ENCODE data around the gene CYP1A2. TPM values are rescaled to one million over a fixed set of nuclear protein-coding genes. Genes with fewer than 3 reads are reported as not detected.

Gene CYP1A2
- total RNA-seq, 1 experiment from 2014 or later = not detected

DNA sequence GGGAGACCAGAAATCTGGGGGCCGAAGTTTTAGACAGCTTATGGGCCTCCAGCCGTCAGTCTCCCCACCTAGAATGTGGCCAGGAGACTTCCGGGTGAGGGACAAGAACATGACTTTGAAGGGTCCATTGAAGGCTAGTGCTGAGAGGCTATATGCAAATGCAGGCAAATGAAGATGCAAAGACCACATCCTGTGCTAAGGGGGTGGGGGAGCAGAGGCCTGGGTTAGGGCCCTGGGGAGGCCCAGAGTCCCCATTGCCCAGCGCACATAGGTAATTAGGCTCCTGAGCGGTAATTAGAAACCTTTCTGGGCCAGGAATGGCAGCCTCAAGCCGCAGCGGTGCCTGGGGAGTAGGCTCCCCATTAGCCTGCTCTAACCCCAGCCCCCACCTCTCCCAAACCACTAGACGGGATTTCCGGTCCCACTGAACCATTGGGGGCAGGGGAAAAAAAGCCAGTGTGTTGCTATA is 40.1 kb downstream of the CYP1A2 start:
- DNase-seq (ENCODE audit: low read depth) = no peak

DNA sequence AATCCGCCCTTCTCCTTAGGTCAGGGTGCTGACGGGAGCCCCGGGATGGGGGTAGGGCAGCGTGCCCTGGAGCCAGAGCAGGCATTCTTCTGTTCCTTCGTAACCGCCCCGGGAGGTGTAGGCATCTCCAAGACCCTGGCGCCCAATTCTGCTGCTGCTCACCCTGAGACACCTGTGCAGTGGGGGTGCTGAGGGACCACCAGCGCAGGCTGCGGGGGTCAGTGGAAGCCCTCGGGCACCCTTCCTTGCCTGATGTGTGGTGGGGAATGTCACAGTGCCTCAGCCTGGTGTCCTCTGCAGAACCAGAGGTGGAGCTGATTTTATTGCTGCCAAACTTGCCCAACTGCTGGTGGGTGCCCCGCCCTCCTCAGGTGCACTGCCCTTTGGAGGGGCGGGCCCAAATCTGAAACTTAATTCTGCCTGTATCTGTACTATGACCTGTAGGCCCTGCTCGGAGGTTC is 40.6 kb downstream of the CYP1A2 start:
- DNase-seq (ENCODE audit: low read depth) = no peak

GRCh38 chr15:74789741-74790079 is 41.1 kb downstream of the CYP1A2 start:
- no peak for DNase-seq (ENCODE audit: low read depth)

DNA sequence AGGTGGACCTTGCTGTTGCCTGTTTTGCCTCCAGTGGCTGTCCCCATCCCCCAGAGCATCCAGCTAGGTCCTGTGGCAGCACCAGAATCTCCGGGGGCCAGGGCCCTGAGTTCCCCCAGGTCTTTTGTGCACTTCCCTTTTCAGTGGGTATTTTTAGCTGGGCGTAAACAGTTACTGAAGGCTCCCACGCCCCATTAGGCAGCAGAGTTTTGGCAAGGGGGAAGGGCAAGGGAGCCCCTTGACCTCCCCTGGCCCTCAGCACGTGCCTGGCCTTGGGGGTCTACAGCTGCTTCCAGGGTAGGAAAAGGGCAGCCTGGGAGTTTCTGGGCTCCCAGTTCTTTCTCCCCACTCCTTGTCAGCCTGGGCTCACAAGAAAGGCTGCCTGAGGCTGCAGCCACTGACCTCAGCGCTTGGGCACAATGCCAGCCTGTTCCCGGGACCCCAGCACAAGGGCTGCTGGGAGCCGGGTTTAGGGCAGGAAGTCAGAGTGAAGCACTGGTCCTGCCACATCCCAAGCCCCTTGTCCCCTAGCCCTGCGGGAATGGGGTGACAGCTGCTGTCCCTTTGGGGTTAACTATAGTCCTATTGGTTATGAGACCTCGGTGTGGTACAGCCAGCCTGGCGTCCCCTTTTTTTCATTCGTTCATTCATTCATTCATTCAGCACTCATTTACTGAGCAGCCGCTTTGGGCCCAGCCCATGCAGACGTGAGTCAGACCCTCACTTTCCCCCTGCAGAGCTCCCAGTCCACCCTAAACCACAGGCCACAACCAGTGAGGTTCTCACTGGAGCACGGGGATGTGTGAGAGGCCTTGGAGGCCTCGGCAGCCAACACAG is 41.7 kb downstream of the CYP1A2 start:
- peak; percentile 93 for DNase-seq (ENCODE audit: low read depth)

DNA sequence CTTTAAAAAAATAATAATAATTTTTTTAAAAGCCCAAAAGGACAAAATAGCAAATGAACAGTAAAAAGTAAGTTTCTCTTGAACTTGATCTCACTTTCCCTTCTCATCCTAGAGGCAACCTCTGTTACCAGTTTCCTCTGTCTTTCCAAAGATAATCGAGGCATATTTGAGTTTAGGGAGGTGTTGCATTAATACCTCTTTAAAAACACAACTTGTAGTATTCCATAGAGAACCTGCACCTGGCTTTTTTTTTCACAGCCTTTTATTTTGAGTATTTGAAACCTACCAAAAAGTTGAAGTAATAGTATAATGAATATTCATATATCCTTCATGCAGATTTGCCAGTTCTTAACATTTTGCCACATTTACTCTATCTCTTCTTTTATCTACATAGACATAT is 42.4 kb downstream of the CYP1A2 start:
- DNase-seq (ENCODE audit: low read depth) = no peak

GRCh38 chr15:74791667-74792066 is 43.0 kb downstream of the CYP1A2 start:
- DNase-seq (ENCODE audit: low read depth) = no peak

DNA sequence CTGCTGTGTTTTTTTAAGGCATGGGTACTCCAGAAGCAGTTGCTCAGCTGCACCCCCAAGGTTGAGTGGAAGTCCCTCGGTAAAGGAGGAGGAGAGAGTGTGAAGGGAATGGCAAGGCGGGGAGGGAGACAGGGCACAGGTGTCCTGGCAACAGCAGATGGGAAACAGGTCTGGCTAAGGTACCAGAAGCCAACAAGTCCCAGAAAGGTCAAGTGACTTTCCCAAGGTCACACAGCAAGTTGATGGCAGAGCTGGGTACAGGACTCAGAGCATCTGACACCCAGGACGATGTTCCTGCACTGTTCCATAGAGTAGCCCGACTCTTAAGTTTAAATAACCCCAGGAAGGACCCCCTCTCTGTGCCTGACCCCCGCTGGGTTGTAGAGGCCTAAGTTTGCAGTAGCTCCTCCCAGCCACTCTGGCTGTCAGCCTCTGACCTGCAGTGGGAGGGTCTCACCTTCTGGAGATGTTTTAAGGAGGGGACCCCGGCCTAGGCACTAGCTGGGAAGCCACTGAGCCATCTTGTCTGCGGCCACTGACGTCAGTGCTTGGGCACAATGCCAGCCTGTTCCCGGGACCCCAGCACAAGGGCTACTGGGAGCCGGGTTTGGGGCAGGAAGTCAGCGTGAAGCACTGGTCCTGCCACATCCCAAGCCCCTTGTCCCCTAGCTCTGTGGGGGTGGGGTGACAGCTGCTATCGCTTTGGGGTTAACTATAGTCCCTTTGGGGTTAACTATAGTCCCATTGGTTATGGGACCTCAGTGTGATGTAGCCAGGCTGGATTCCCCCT is 43.8 kb downstream of the CYP1A2 start:
- no peak for DNase-seq (ENCODE audit: low read depth)

GRCh38 chr15:74793135-74794028 is 44.7 kb downstream of the CYP1A2 start:
- DNase-seq (ENCODE audit: low read depth) = peak; percentile 51

DNA sequence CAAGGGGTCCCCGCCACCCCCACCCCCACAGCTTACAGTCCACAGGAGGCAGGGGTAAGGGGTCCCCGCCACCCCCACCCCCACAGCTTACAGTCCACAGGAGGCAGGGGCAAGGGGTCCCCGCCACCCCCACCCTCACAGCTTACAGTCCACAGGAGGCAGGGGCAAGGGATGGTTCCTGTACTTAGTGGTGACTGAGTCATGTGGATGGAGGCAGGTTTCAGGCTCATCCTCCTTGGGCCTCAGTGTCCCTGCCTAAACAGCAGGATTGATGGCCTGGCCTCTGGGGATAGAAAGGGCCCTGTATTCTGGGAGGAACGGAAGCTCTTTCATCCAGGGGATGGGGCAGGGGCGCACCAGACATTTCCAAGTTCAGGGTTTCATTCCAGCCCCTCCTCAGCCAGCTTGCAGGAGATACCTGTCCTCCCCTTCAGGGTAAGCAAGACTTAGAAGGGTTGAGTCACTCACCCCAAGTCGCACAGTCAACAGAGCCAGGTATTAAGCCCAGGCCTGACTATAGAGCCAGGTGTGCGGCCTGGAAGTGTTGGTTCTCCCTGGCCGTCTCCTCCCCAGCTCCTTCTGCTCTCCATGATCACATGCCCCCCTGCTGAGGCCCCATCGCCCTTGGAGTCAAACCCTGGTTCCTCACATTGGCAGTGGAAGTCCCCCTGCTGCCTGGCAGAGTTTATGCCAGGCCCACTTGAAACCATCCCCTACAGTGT is 45.8 kb downstream of the CYP1A2 start:
- DNase-seq (ENCODE audit: low read depth) = no peak

- DNase-seq (ENCODE audit: low read depth) = no peak
Measured at GRCh38 chr15:74794970-74795349, 46.3 kb downstream of the CYP1A2 start.

DNA sequence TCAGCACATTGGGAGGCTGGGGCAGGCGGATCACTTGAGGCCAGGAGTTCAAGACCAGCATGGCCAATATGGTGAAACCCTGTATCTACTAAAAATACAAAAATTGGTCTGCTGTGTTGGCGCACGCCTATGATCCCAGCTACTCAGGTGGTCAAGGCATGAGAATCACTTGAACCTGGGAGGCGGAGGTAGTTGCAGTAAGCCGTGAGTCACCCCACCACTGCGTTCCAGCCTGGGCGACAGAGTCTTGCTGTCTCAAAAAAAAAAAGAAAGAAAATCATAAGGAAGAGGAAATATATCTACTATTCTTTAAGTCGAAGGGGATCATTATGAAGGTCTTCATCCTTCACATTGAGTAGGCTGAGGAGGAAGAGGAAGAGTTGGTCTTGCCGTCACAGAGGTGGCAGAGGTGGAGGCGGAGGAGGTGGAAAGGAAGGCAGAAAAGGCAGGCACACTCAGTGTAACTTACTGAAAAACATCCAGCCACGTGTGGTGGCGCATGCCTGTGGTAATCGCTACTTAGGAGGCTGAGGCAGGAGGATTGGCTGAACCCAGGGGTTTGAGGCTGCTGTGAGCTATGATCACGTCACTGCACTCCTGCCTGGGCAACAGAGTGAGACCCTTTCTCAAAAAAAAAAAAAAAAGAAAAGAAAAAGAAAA is 47.5 kb downstream of the CYP1A2 start:
- DNase-seq (ENCODE audit: low read depth) = no peak

GRCh38 chr15:74798388-74799254 is 50.0 kb downstream of the CYP1A2 start:
- DNase-seq (ENCODE audit: low read depth) = no peak

DNA sequence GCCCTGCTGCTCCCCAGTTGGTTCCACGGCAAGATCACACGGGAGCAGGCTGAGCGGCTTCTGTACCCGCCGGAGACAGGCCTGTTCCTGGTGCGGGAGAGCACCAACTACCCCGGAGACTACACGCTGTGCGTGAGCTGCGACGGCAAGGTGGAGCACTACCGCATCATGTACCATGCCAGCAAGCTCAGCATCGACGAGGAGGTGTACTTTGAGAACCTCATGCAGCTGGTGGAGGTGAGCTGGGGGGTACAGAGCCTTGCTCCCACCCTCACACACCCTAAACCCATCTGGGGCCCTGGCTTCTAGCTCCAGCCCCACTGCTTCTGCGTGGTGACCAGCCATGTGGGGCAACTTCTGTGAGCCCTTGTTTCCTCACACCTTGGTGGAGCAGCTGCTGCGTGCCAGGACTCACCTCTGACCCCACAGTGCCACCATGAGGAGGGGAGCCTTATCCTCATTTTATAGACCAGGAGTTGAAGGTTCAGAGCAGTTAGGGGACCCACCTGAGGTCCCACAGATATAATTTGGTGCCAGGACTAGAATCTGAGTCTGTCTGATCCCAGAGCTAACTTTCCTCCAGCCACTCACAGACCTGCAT is 50.7 kb downstream of the CYP1A2 start:
- no peak for DNase-seq (ENCODE audit: low read depth)

DNA sequence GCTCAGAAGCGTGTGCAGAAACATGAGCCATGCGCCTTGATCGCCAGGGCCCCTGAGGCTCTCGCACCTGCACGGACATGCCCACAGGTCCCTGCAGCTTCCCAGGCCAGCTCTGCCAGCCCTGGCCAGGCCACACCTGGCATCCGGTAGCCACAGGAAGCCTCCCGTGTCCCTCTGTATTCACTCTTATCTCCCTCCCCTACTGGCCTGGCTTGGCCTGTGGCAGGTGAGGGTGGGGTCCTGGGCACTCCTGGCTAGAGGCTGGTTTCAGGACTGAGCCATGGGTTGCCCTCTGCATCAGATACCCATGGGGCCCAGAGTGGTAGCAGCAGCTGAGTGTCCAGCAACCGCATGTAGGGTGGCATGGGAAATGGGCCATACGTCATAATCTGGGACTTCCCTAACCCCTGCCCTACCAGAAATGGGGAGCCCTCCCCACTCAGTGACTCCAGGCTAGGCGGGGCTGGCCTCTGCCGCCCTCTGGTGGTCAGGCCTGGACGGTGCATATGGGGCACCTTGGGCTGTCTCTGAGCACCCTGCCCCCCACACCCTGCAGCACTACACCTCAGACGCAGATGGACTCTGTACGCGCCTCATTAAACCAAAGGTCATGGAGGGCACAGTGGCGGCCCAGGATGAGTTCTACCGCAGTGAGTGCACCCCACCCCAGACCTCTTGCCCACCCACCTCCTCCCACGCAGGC is 51.4 kb downstream of the CYP1A2 start:
- DNase-seq (ENCODE audit: low read depth) = peak; percentile 81

DNA sequence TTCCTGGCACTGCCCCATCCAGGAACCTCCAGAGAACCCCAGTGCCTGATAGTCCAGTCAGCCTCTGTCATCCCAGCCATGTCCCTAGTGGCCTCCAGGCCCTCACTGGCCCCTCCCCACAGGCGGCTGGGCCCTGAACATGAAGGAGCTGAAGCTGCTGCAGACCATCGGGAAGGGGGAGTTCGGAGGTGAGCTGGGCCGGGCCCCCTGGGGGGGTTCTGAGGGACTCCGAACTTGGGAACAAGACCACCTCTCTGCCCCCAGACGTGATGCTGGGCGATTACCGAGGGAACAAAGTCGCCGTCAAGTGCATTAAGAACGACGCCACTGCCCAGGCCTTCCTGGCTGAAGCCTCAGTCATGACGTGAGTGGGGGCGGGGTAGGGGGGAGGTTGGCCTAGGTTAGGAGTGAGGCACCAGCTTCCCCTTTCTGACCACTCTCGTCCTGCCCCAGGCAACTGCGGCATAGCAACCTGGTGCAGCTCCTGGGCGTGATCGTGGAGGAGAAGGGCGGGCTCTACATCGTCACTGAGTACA is 52.0 kb downstream of the CYP1A2 start:
- DNase-seq (ENCODE audit: low read depth) = no peak

GRCh38 chr15:74801311-74801997 is 52.8 kb downstream of the CYP1A2 start:
- no peak for DNase-seq (ENCODE audit: low read depth)

DNA sequence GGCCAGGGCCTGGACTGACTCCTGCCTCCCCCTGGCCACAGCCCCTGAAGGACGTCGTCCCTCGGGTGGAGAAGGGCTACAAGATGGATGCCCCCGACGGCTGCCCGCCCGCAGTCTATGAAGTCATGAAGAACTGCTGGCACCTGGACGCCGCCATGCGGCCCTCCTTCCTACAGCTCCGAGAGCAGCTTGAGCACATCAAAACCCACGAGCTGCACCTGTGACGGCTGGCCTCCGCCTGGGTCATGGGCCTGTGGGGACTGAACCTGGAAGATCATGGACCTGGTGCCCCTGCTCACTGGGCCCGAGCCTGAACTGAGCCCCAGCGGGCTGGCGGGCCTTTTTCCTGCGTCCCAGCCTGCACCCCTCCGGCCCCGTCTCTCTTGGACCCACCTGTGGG is 53.6 kb downstream of the CYP1A2 start:
- DNase-seq (ENCODE audit: low read depth) = no peak

Measured in LHCN-M2 (cell line).